Breast epithelium (tissue), 3 donors: ENCODE data around the gene FRMD4A.

Experiments used
- CTCF ChIP-seq, 3 donors: fragments of 450-650 bp; IDR thresholded peaks; one replicate each; pipeline ENCODE4 v1.5.1; 2016 to 2017; ENCODE audit warnings: antibody characterized with exemption in 3 of 3, mild to moderate bottlenecking in 3 of 3, moderate library complexity in 3 of 3
- POLR2A ChIP-seq: fragments of 450-650 bp; IDR thresholded peaks from one replicate; pipeline ENCODE4 v1.6.1; 2016; ENCODE audit warnings: antibody characterized with exemption, mild to moderate bottlenecking, moderate library complexity
- POLR2AphosphoS5 ChIP-seq, 3 donors: sonication (generic); formaldehyde crosslinking; IDR thresholded peaks; one replicate each; pipeline ENCODE4 v1.6.1; 2017; ENCODE audit warnings: antibody characterized with exemption in 3 of 3

DNA sequence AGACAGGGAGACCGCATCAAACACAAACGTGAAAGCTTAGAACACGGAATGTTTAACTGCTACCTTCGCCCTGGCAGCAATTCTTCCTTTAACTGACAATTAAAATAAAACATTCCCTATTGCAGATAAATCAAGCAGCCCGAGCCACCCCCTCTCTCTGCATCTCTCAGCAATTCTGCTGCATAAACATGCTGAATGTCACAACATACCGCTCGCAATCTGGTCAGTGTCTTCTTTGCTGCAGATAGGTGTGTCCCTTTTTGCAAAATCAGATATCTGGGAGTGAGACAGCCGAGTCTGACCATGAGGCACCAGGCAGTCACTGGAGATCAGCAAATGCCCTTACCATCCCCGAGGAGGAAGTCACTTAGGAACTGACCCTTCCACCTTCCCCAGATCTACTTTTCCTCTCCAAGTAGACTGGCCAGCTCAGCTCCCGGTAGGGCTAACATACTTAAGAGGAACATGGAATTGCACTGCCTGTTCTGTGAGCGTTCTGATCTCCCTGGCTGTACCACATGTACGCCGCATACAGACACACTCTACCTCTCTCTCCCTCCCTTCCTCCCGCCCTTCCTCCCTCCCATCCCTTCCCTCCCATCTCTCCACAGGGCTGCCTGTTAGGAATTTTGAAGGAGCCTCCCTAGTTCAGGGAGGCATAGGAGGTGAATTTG is at the start of gene FRMD4A:
- TF ChIP-seq POLR2A (no peak), POLR2AphosphoS5 (IDR thresholded peaks at IDR 0.05) (no peak), CTCF (IDR thresholded peaks at IDR 0.05) (no peak)
